Heart left ventricle (tissue), 13 donors: ENCODE data around the gene RNF150.

Experiments used
- CTCF ChIP-seq, 12 donors: fragments of 200-600 bp; sonication (generic) in 4 of 12; IDR thresholded peaks; one replicate each; pipeline versions ENCODE4 v1.5.0 to v1.8.0; 2018 to 2022; ENCODE audit warnings: antibody characterized with exemption in 12 of 12, mild to moderate bottlenecking in 5 of 12
- POLR2A ChIP-seq, 2 donors: fragments of 450-650 bp; IDR thresholded peaks; one replicate each; pipeline ENCODE4 v1.6.1; 2017; ENCODE audit warnings: antibody characterized with exemption in 2 of 2, mild to moderate bottlenecking in 2 of 2, moderate library complexity in 2 of 2
- donor health status: ischemic (EF 13 %, LVEDD 7.1; RV severe dilation, severe dysfunction).
- donor health status: DM: no; HTN: yes; CAD: no.
- donor health status: DM: no; HTN: no; CAD: no.
- donor health status: ischemic (EF 25% LVEDD 6.9; RV normal size, moderate dysfunction).
- donor health status: ischemic (EF 25% LVEDD 5.7; RV mildly dilated, moderate dysfunction).
- donor health status: ischemic (EF 35%, LVEDD 5.7; RV mildly dilated, moderate dysfunction).
- donor health status: nonischemic (EF 11% LVEDD 7.7; RV severe dilation, severe dysfunction).
- donor health status: DM: yes; HTN: yes; CAD: no.
- donor health status: PGD.
- donor health status: ischemic (EF 29% LVEDD 5.4; RV normal size, mild dysfunction).
- donor health status: nonischemic (EF 23%, LVEDD 6.1; RV moderate dilation, normal function).

GRCh38 chr4:140861359-140862176 is 271.7 kb downstream of the RNF150 start:
- TF ChIP-seq CTCF (IDR thresholded peaks at IDR 0.05) (peak; percentile 64 to 86 (median 78)), POLR2A (IDR thresholded peaks at IDR 0.05) (no peak)
